ENCODE data around the gene THNSL1. TPM values are rescaled to one million over a fixed set of nuclear protein-coding genes. Genes with fewer than 3 reads are reported as not detected.

THNSL1 gene
- total and polyA plus RNA-seq, 2 of the 13 experiments (the other 11 are each of a cell fraction or from before 2014, with no cell fraction given): 1.3 to 3.8 TPM

DNA sequence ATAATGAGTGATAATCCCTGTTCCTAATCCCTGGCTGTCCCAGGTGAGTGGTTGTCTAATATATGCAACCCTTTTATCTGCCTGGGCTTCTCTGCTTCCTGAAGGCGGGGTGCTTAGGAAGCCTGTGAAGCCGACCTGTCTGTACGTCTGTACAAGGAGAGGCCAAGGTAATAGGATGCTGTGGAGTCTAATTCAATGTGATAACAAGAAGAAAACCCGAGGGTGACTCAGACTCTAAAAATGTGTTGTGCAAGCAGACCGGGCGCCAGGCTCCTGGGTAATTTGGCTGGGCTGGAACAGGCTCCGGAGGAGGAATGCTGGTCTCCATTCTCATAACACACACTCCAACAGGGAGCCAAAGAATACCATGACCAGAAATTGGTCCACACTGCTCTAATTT, 43.6 kb downstream of the THNSL1 start (continued):
- TF ChIP-seq, protein P1, sequence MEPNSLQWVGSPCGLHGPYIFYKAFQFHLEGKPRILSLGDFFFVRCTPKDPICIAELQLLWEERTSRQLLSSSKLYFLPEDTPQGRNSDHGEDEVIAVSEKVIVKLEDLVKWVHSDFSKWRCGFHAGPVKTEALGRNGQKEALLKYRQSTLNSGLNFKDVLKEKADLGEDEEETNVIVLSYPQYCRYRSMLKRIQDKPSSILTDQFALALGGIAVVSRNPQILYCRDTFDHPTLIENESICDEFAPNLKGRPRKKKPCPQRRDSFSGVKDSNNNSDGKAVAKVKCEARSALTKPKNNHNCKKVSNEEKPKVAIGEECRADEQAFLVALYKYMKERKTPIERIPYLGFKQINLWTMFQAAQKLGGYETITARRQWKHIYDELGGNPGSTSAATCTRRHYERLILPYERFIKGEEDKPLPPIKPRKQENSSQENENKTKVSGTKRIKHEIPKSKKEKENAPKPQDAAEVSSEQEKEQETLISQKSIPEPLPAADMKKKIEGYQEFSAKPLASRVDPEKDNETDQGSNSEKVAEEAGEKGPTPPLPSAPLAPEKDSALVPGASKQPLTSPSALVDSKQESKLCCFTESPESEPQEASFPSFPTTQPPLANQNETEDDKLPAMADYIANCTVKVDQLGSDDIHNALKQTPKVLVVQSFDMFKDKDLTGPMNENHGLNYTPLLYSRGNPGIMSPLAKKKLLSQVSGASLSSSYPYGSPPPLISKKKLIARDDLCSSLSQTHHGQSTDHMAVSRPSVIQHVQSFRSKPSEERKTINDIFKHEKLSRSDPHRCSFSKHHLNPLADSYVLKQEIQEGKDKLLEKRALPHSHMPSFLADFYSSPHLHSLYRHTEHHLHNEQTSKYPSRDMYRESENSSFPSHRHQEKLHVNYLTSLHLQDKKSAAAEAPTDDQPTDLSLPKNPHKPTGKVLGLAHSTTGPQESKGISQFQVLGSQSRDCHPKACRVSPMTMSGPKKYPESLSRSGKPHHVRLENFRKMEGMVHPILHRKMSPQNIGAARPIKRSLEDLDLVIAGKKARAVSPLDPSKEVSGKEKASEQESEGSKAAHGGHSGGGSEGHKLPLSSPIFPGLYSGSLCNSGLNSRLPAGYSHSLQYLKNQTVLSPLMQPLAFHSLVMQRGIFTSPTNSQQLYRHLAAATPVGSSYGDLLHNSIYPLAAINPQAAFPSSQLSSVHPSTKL (CRISPR knock-in tag; IDR thresholded peaks at IDR 0.05): peak; percentile 48; the same call in 1 of the 2 replicates
- TF ChIP-seq MEF2D (CRISPR knock-in tag; IDR thresholded peaks at IDR 0.05) (no peak), CENPBD1 (CRISPR knock-in tag; IDR thresholded peaks at IDR 0.05; ENCODE audit: borderline replicate concordance, low read depth) (no peak), ZFP1 (CRISPR knock-in tag; IDR thresholded peaks at IDR 0.05) (no peak), ZNF317 (CRISPR knock-in tag; IDR thresholded peaks at IDR 0.05) (no peak), ZNF7 (CRISPR knock-in tag; IDR thresholded peaks at IDR 0.05) (no peak), AHR (CRISPR knock-in tag; IDR thresholded peaks at IDR 0.05) (no peak), SUZ12 (IDR thresholded peaks at IDR 0.05; ENCODE audit: low read depth, low read length) (no peak), CEBPB (IDR thresholded peaks at IDR 0.05; ENCODE audit: borderline replicate concordance, low read depth, low read length) (peak; percentile 77; the same call in 1 of the 2 replicates), ATRX (CRISPR knock-in tag; IDR thresholded peaks at IDR 0.05; ENCODE audit: borderline replicate concordance) (no peak), SMYD3 (CRISPR knock-in tag; IDR thresholded peaks at IDR 0.05) (0 out of 2 replicates have a peak, but pooled peaks have one; percentile 32), ZBTB43 (CRISPR knock-in tag; conservative IDR thresholded peaks at IDR 0.05) (no peak), CEBPG (CRISPR knock-in tag; IDR thresholded peaks at IDR 0.05) (peak; percentile 70), ZFX (CRISPR knock-in tag; IDR thresholded peaks at IDR 0.05; ENCODE audit: low read depth) (no peak), GRHL1 (CRISPR knock-in tag; conservative IDR thresholded peaks at IDR 0.05) (no peak), ZNF44 (CRISPR knock-in tag; IDR thresholded peaks at IDR 0.05) (no peak), ZNF614 (CRISPR knock-in tag; IDR thresholded peaks at IDR 0.05; ENCODE audit: borderline replicate concordance) (no peak), ZFP36 (IDR thresholded peaks at IDR 0.05; ENCODE audit: borderline replicate concordance, low read depth, low read length, partially characterized antibody) (no peak), TBX2 (CRISPR knock-in tag; IDR thresholded peaks at IDR 0.05; ENCODE audit: borderline replicate concordance) (peak; percentile 26; the same call in 1 of the 2 replicates)
- TF ChIP-seq, protein P2, sequence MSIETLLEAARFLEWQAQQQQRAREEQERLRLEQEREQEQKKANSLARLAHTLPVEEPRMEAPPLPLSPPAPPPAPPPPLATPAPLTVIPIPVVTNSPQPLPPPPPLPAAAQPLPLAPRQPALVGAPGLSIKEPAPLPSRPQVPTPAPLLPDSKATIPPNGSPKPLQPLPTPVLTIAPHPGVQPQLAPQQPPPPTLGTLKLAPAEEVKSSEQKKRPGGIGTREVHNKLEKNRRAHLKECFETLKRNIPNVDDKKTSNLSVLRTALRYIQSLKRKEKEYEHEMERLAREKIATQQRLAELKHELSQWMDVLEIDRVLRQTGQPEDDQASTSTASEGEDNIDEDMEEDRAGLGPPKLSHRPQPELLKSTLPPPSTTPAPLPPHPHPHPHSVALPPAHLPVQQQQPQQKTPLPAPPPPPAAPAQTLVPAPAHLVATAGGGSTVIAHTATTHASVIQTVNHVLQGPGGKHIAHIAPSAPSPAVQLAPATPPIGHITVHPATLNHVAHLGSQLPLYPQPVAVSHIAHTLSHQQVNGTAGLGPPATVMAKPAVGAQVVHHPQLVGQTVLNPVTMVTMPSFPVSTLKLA (IDR thresholded peaks at IDR 0.05): no peak
- TF ChIP-seq, protein P3, sequence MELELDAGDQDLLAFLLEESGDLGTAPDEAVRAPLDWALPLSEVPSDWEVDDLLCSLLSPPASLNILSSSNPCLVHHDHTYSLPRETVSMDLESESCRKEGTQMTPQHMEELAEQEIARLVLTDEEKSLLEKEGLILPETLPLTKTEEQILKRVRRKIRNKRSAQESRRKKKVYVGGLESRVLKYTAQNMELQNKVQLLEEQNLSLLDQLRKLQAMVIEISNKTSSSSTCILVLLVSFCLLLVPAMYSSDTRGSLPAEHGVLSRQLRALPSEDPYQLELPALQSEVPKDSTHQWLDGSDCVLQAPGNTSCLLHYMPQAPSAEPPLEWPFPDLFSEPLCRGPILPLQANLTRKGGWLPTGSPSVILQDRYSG (CRISPR knock-in tag; IDR thresholded peaks at IDR 0.05): no peak
